Hypothalamus (tissue), 51 donors: ENCODE data around the gene EXOC6B.

Experiments
- DNase-seq, 51 donors: peaks; one replicate each; lab custom pipeline; 2025; lab: John Stamatoyannopoulos, UW

The EXOC6B gene

GRCh38 chr2:72796766-72797165 is 29.1 kb downstream of the EXOC6B start:
- DNase-seq, result no peak

DNA sequence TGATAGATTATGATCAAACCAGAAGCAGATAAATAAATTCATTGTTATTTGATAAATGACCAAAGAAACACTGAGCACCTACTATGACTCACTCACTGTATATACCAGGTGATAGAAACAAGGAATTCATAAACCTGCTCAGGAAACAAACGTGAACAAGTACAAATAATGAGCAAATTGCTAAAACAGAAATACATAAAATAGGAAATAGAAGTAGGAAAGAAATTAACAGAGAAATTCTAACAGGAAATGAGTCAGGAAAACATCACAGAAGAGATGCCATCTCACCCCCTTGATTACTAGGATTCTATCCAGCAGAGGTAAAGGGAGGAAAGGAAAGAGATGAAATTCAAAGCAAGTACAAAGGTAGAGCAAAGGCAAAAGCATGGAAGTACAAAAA is 31.3 kb downstream of the EXOC6B start:
- no peak for DNase-seq

DNA sequence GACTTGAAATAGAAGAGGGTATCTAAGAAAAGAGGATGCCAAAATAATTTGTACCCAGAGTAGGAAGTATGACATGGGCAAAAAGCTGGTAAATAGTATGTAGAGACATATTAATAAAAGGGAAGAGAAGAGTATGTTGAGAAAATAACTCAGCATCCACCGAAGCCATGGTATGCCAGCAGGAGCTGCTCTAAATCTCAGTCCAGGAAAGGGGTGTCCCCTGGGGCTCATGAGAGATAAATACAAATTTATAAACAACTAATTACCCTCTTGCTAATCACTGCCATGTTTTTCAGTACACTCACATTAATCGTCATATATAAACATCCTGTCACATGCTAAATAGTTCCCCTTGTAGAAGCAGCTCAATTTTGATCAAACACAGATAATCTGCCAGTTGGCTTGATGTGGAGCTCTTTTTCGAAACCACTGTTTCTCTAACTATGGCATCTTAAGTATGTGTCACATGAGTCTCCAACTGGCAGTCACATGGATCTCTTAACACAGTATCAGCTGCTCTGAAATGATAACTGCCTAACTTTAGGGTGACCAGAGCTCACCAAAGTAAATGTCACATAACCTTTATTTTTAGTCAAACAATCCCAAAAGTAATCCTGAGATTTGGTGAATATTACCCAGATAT is 31.9 kb downstream of the EXOC6B start:
- no peak for DNase-seq

- DNase-seq, result no peak
These were observed 36.6 kb downstream of the EXOC6B start for GRCh38 chr2:72789241-72789640.

GRCh38 chr2:72788756-72789155 is 37.1 kb downstream of the EXOC6B start:
- no peak for DNase-seq

DNA sequence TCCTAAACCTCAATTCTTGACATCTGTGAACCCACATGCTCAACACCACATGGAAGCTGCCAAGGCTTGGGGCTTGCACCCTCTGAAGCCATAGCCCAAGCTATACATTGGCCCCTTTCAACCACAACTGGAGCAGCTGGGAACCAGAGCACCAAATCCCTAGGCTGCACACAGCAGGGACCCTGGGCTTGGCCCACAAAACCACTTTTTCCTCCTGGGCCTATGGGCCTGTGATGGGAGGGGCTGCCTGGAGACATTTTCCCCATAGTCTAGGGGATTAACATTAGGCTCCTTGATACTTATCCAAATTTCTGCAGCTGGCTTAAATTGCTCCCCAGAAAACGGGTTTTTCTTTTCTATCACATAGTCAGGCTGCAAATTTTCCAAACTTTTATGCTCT is 40.3 kb downstream of the EXOC6B start:
- DNase-seq, result no peak

DNA sequence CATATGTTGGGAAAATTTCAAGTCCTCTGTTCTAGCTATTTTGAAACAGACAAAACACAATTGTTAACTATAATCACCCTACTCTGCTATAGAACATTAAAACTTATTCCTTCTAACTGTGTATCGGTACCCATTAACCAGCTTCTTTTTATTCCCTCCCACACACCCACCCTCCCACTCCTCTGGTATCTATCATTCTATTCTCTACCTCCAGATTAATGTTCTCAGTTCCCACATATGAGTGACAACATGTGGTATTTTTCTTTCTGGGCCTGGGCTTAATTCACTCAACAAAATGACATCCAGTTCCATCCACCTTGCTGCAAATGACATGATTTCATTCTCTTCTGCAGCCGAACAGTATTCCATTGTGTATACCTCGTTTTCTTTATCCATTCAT is 43.3 kb downstream of the EXOC6B start:
- DNase-seq, result peak in 1 of 51 donors; percentile 36

GRCh38 chr2:72781480-72781879 is 44.4 kb downstream of the EXOC6B start:
- DNase-seq, result peak in 1 of 51 donors; percentile 12

- DNase-seq, result no peak
These were observed 45.4 kb downstream of the EXOC6B start for GRCh38 chr2:72780477-72780876.

GRCh38 chr2:72779495-72779894 is 46.3 kb downstream of the EXOC6B start:
- no peak for DNase-seq

GRCh38 chr2:72778410-72778809 is 47.4 kb downstream of the EXOC6B start:
- no peak for DNase-seq

- DNase-seq, result peak in 24 of 51 donors; percentile 4 to 87 (median 36)
These were observed 54.9 kb downstream of the EXOC6B start for GRCh38 chr2:72770879-72771461.

GRCh38 chr2:72765997-72766609 is 59.7 kb downstream of the EXOC6B start:
- DNase-seq, result no peak

DNA sequence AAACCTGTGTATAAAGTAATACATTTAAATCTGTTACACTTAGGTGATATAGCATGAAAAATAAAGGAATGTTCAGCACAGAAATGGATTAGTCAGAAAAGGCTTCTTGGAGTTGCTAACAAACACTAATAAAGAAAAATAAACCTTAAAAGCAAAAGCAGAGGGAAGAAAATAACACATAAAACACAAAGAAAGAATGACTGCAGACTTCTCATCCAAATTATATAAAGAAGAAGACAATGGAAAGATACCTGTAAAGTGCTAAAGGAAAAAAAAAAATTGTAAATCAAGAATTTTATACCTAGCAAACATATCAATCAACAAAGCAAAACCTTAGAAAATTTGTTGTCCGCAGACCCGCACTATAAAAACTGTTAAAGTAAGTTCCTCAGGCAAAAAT is 63.6 kb downstream of the EXOC6B start:
- no peak for DNase-seq

GRCh38 chr2:72759755-72760154 is 66.1 kb downstream of the EXOC6B start:
- DNase-seq, result no peak

GRCh38 chr2:72757177-72757775 is 68.6 kb downstream of the EXOC6B start:
- no peak for DNase-seq

- no peak for DNase-seq
These were observed 70.0 kb downstream of the EXOC6B start for GRCh38 chr2:72755647-72756423.

- no peak for DNase-seq
These were observed 71.1 kb downstream of the EXOC6B start for GRCh38 chr2:72754628-72755320.

DNA sequence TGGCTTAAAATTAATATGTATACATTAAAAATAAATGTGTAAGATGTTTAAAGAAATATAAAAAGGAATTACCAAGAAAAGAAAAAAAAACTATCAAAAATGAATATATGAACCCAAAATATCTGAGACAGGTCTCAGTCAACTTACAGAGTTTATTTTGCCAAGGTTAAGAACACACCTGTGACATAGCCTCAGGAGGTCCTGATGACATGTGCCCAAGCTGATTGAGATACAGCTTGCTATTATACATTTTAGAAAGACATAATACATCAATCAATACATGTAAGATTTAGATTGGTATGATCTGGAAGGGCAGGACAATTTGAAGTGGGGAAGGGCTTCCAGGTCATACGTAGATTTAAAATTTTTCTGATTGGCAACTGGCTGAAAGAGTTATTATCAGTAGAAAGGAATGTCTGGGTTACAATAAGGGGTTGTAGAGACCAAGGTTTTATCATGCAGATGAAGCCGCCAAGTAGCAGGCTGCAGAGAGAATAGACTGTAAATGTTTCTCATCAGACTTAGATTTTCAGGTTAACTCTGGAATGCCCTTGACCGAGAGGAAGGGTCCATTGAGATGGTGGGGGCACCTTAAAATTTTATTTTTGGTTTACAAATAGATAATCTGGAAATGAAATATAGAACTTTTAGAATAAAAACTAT is 74.7 kb downstream of the EXOC6B start:
- no peak for DNase-seq

DNA sequence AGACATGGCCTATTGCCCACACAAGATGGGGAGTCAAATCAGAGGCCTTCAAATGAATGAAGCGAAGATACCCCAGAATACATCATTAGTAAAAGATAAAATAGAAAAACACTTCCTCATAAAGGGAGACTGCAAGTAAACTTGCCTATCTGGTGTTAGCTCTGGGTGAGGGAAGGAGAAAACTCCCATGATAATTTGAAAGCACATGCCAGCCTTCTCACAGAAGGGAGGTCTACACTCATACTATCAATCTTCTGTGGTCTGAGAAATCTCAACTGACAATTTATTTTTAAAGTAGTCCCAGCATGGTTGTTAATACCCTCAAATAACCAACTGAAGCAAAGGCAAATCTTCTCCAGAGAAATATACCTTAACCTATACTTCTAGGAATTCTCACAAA is 75.4 kb downstream of the EXOC6B start:
- no peak for DNase-seq
